HEK293T (cell line): ENCODE data around the gene ZNF638.

ENCODE experiments used
- CTCF ChIA-PET: fragments of 350-600 bp; formaldehyde crosslinking; extraction: SDS; loops from one replicate; lab custom pipeline; 2021; ENCODE audit warnings: antibody characterized with exemption, inconsistent platforms; lab: Yijun Ruan, JAX
- POLR2A ChIA-PET: fragments of 350-600 bp; formaldehyde crosslinking; extraction: SDS; loops from one replicate; lab custom pipeline; 2020; ENCODE audit warnings: antibody characterized with exemption, inconsistent platforms; lab: Yijun Ruan, JAX
- DNase-seq: peaks from one replicate; pipeline ENCODE4 v3.0.0; 2012; ENCODE audit warnings: mixed read lengths; ENCODE audit errors: extremely low spot score
- ARNT ChIP-seq: fragments of 450-650 bp; IDR thresholded peaks from 2 replicates; pipeline ENCODE4 v1.6.1; 2017; ENCODE audit warnings: mild to moderate bottlenecking
- BHLHE40 ChIP-seq: fragments of 450-650 bp; IDR thresholded peaks from 2 replicates; pipeline ENCODE4 v1.6.1; 2016; ENCODE audit warnings: mild to moderate bottlenecking, moderate library complexity, borderline replicate concordance
- CTBP1 ChIP-seq: fragments of 450-650 bp; IDR thresholded peaks from 2 replicates; pipeline ENCODE4 v1.6.1; 2016; ENCODE audit warnings: borderline replicate concordance
- ELF4 ChIP-seq: fragments of 450-650 bp; IDR thresholded peaks from 2 replicates; pipeline ENCODE4 v1.6.1; 2017; ENCODE audit warnings: antibody characterized with exemption
- FOXA1 ChIP-seq: fragments of 450-650 bp; IDR thresholded peaks from 2 replicates; pipeline ENCODE4 v1.6.1; 2016; ENCODE audit warnings: mild to moderate bottlenecking
- FOXK2 ChIP-seq: fragments of 450-650 bp; IDR thresholded peaks from 2 replicates; pipeline ENCODE4 v1.6.1; 2016; ENCODE audit warnings: mild to moderate bottlenecking
- FOXM1 ChIP-seq: fragments of 450-650 bp; IDR thresholded peaks from 2 replicates; pipeline ENCODE4 v1.6.1; 2017; ENCODE audit warnings: mild to moderate bottlenecking, borderline replicate concordance
- HDGF ChIP-seq: fragments of 450-650 bp; IDR thresholded peaks from 2 replicates; pipeline ENCODE4 v1.6.1; 2017; ENCODE audit warnings: antibody characterized with exemption, borderline replicate concordance
- L3MBTL2 ChIP-seq: fragments of 450-650 bp; conservative IDR thresholded peaks from 2 replicates; pipeline ENCODE4 v1.6.1; 2016; ENCODE audit warnings: mild to moderate bottlenecking
- LEF1 ChIP-seq: fragments of 450-650 bp; IDR thresholded peaks from 2 replicates; pipeline ENCODE4 v1.6.1; 2017; ENCODE audit warnings: mild to moderate bottlenecking, borderline replicate concordance
- NFRKB ChIP-seq: fragments of 450-650 bp; IDR thresholded peaks from 2 replicates; pipeline ENCODE4 v1.6.1; 2016; ENCODE audit warnings: mild to moderate bottlenecking, moderate library complexity
- PKNOX1 ChIP-seq: fragments of 450-650 bp; IDR thresholded peaks from 2 replicates; pipeline ENCODE4 v1.6.1; 2016
- SP1 ChIP-seq: fragments of 450-650 bp; IDR thresholded peaks from 2 replicates; pipeline ENCODE4 v1.6.1; 2017
- SUZ12 ChIP-seq: fragments of 450-650 bp; IDR thresholded peaks from 2 replicates; pipeline ENCODE4 v1.6.1; 2016; ENCODE audit warnings: mild to moderate bottlenecking
- TARDBP ChIP-seq: fragments of 450-650 bp; IDR thresholded peaks from 2 replicates; pipeline ENCODE4 v1.6.1; 2016
- ZNF384 ChIP-seq: fragments of 450-650 bp; IDR thresholded peaks from 2 replicates; pipeline ENCODE4 v1.6.1; 2016

Gene ZNF638

GRCh38 chr2:71476495-71476894 is 144.9 kb downstream of the ZNF638 start:
- DNase-seq, result no peak
- TF ChIP-seq L3MBTL2 (no peak), LEF1 (no peak), TARDBP (no peak), HDGF (no peak), FOXM1 (no peak), CTBP1 (no peak), ELF4 (no peak), NFRKB (no peak), ARNT (no peak), ZNF384 (no peak)
- ChIA-PET CTCF (no interaction called here), POLR2A (no interaction called here)

GRCh38 chr2:71477231-71477691 is 145.7 kb downstream of the ZNF638 start:
- CTCF ChIA-PET, result interaction anchor here (0.6 kb wide), 1 partner anchor 20 kb away, joined by 4 read pairs; no protein-coding TSS in a partner anchor
- DNase-seq, result no peak
- TF ChIP-seq SUZ12 (no peak), ARNT (no peak), FOXK2 (no peak), ZNF384 (no peak), NFRKB (no peak), ELF4 (no peak), TARDBP (no peak), L3MBTL2 (no peak), FOXM1 (no peak)
- POLR2A ChIA-PET, result no interaction called here

- TF ChIP-seq CTBP1, result no peak
- TF ChIP-seq BHLHE40, result no peak
- TF ChIP-seq FOXK2, result no peak
- TF ChIP-seq HDGF, result no peak
- TF ChIP-seq TARDBP, result no peak
- TF ChIP-seq FOXM1, result no peak
- TF ChIP-seq ZNF384, result no peak
- TF ChIP-seq ARNT, result no peak
- TF ChIP-seq SUZ12, result no peak
- CTCF ChIA-PET, result no interaction called here
- DNase-seq, result no peak
- POLR2A ChIA-PET, result no interaction called here
These were observed 147.2 kb downstream of the ZNF638 start for GRCh38 chr2:71478806-71479205.

- ChIA-PET POLR2A (no interaction called here), CTCF (no interaction called here)
- no peak for TF ChIP-seq LEF1
- no peak for TF ChIP-seq CTBP1
- no peak for TF ChIP-seq SUZ12
- TF ChIP-seq HDGF, result no peak
- no peak for TF ChIP-seq ARNT
- no peak for TF ChIP-seq PKNOX1
- no peak for TF ChIP-seq FOXA1
- no peak for TF ChIP-seq BHLHE40
- no peak for TF ChIP-seq L3MBTL2
- no peak for TF ChIP-seq FOXM1
- no peak for TF ChIP-seq TARDBP
- no peak for TF ChIP-seq NFRKB
- TF ChIP-seq ELF4, result no peak
- no peak for TF ChIP-seq SP1
- TF ChIP-seq FOXK2, result no peak
- TF ChIP-seq ZNF384, result no peak
- DNase-seq, result no peak
These were observed 147.7 kb downstream of the ZNF638 start for GRCh38 chr2:71479261-71479660.

- no peak for TF ChIP-seq TARDBP
- TF ChIP-seq NFRKB, result no peak
- TF ChIP-seq PKNOX1, result no peak
- no peak for TF ChIP-seq FOXA1
- no peak for TF ChIP-seq FOXK2
- no peak for TF ChIP-seq SP1
- TF ChIP-seq ZNF384, result no peak
- no peak for TF ChIP-seq SUZ12
- TF ChIP-seq HDGF, result no peak
- TF ChIP-seq CTBP1, result no peak
- TF ChIP-seq ELF4, result no peak
- no peak for TF ChIP-seq BHLHE40
- no peak for TF ChIP-seq FOXM1
- no peak for TF ChIP-seq L3MBTL2
- DNase-seq, result no peak
- POLR2A ChIA-PET, result interaction anchor here (0.8 kb wide), 1 partner anchor 14 kb away, joined by 4 read pairs; no protein-coding TSS in a partner anchor
- CTCF ChIA-PET, result interaction anchor here (0.7 kb wide), 1 partner anchor 12 kb away, joined by 3 read pairs; no protein-coding TSS in a partner anchor
These were observed 149.5 kb downstream of the ZNF638 start for GRCh38 chr2:71481111-71481510.

- TF ChIP-seq BHLHE40, result no peak
- TF ChIP-seq FOXK2, result no peak
- TF ChIP-seq TARDBP, result no peak
- TF ChIP-seq HDGF, result no peak
- ChIA-PET CTCF (interaction anchor here (0.7 kb wide), 1 partner anchor 13 kb away, joined by 3 read pairs; no protein-coding TSS in a partner anchor), POLR2A (no interaction called here)
- DNase-seq, result no peak
These were observed 150.5 kb downstream of the ZNF638 start for GRCh38 chr2:71482055-71482454.

GRCh38 chr2:71483246-71483645 is 151.7 kb downstream of the ZNF638 start:
- ChIA-PET POLR2A (no interaction called here), CTCF (no interaction called here)
- TF ChIP-seq FOXM1 (no peak), FOXK2 (no peak), NFRKB (no peak), SP1 (no peak), BHLHE40 (no peak)

More at GRCh38 chr2:71483246-71483645, 151.7 kb downstream of the ZNF638 start:
- no peak for DNase-seq
